Lower lobe of right lung (tissue), 2 donors: ENCODE results near the gene AEBP2. TPM values are rescaled to one million over a fixed set of nuclear protein-coding genes. Genes with fewer than 3 reads are reported as not detected.

Experiments
- ATAC-seq, 2 donors: fragments of 200-7000 bp; cut with Tn5 transposase; one replicate each; pipeline ENCODE4 v1.9.1; 2020 to 2022; ENCODE audit warnings: mild to moderate bottlenecking in 2 of 2, moderate library complexity in 2 of 2
- DNase-seq: peaks from one replicate; pipeline ENCODE4 v3.0.0-alpha.2; 2020
- H3K27ac ChIP-seq: fragments of 200-600 bp; one replicate; pipeline ENCODE4 v1.8.0; 2022
- H3K27me3 ChIP-seq: fragments of 200-600 bp; one replicate; pipeline ENCODE4 v1.8.0; 2022; ENCODE audit warnings: low read depth
- H3K36me3 ChIP-seq: fragments of 200-600 bp; one replicate; pipeline ENCODE4 v1.8.0; 2022; ENCODE audit warnings: mild to moderate bottlenecking
- H3K4me1 ChIP-seq: fragments of 200-600 bp; one replicate; pipeline ENCODE4 v1.8.0; 2022
- H3K4me3 ChIP-seq: fragments of 200-600 bp; one replicate; pipeline ENCODE4 v1.8.0; 2022; ENCODE audit warnings: mild to moderate bottlenecking
- H3K9me3 ChIP-seq: fragments of 200-600 bp; one replicate; pipeline ENCODE4 v1.8.0; 2022
- intact Hi-C: fragments of 100-400 bp; cut with DNase I; formaldehyde crosslinking; loops from one replicate; pipeline ENCODE4 v1.11.0; 2022
- total RNA-seq: library from RNA; stranded (reverse); fragmentation: NEBNext Ultra II Directional; extraction: Animal tissue kit (Norgen Biotek cat#: 25700); gene quantifications from one replicate; pipeline ENCODE4 v1.2.1, GENCODE V29; 2021
- TF ChIP-seq, protein P1 (sequence below): fragments of 200-600 bp; IDR thresholded peaks from one replicate; pipeline ENCODE4 v1.8.0; 2022; ENCODE audit warnings: antibody characterized with exemption, mild to moderate bottlenecking
- donor health status: DM: no; HTN: yes; CAD: no; lungs with severe emphysema.

AEBP2 gene
- total RNA-seq, 1 donor from 2014 or later = 36.7 TPM

DNA sequence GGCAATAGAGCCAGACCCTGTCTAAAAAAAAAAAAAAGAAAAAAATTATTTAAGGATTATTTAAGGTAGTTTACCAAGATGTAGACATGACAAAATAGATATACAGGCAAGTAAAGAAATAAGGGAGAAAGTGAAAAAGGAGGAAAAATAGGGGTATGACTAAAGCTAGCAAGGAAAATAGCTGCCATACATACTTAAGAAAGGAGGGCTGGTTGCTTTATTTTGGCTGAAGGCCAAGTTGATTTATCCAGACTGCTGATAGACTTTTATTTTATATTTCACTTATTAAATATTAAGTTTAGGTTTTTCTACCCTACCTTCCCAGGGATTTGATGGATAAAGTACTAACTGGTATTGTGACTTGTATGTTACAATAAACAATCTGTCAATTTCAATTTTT is 8.3 kb upstream of the AEBP2 start:
- H3K9me3 ChIP-seq = no peaks in the 10 kb centered on the region
- no peaks in the 10 kb centered on the region for H3K36me3 ChIP-seq
- H3K27ac ChIP-seq = no peak overlapping the region
- ATAC-seq (no peak), DNase-seq (no peak)
- H3K27me3 ChIP-seq = no peaks in the 10 kb centered on the region
- no peaks in the 10 kb centered on the region for H3K4me1 ChIP-seq
- intact Hi-C loops = no loop called here
- no peak overlapping the region for H3K4me3 ChIP-seq
- TF ChIP-seq, protein P1, sequence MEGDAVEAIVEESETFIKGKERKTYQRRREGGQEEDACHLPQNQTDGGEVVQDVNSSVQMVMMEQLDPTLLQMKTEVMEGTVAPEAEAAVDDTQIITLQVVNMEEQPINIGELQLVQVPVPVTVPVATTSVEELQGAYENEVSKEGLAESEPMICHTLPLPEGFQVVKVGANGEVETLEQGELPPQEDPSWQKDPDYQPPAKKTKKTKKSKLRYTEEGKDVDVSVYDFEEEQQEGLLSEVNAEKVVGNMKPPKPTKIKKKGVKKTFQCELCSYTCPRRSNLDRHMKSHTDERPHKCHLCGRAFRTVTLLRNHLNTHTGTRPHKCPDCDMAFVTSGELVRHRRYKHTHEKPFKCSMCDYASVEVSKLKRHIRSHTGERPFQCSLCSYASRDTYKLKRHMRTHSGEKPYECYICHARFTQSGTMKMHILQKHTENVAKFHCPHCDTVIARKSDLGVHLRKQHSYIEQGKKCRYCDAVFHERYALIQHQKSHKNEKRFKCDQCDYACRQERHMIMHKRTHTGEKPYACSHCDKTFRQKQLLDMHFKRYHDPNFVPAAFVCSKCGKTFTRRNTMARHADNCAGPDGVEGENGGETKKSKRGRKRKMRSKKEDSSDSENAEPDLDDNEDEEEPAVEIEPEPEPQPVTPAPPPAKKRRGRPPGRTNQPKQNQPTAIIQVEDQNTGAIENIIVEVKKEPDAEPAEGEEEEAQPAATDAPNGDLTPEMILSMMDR = no peak

DNA sequence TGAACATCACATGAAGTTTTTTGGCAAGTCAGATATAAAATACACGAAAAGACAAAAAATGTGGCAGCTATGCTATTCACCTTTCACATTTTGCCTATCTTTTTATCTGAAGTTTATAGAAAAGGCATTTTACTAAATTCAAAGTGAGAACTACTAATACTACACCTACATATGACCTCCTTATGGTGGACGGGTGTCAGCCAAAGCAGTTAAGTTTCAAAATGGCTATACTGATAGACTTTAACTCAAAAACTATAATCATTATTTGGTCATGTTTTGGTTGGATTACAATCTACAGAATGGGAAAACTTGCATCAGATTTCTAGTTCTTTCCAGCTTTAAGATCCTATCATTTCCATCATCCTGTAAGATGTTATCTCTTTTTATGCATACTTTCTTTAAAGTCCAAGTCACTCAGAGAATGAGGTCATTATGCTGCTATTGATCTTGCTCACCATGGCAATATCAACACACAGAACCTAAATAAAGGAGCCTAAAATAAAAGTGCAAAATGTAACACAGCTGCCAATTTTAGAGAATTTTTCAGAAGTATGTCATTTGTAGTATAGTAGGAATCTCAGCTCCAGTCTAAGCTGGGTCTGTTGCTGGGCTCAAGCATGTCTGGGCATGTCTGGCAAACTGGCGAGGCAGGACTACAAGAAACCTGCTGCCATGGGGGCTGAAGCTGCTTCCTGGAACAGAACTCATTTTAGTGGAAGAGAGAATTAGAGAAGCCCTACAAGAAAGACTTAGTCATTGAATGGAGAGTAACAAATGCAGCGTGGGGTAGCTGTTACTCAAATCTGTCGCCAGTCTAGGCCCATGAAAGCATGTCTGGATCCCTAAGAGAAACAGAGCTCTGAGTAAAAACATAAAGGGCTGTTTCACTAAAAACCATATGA is 7.6 kb upstream of the AEBP2 start:
- DNase-seq = no peak
- Histone ChIP-seq H3K27ac (no peak overlapping the region), H3K4me1 (no peaks in the 10 kb centered on the region), H3K9me3 (no peaks in the 10 kb centered on the region), H3K36me3 (no peaks in the 10 kb centered on the region), H3K4me3 (no peak overlapping the region), H3K27me3 (no peaks in the 10 kb centered on the region)
- TF ChIP-seq, protein P1 = no peak
- intact Hi-C loops = no loop called here
- no peak for ATAC-seq

DNA sequence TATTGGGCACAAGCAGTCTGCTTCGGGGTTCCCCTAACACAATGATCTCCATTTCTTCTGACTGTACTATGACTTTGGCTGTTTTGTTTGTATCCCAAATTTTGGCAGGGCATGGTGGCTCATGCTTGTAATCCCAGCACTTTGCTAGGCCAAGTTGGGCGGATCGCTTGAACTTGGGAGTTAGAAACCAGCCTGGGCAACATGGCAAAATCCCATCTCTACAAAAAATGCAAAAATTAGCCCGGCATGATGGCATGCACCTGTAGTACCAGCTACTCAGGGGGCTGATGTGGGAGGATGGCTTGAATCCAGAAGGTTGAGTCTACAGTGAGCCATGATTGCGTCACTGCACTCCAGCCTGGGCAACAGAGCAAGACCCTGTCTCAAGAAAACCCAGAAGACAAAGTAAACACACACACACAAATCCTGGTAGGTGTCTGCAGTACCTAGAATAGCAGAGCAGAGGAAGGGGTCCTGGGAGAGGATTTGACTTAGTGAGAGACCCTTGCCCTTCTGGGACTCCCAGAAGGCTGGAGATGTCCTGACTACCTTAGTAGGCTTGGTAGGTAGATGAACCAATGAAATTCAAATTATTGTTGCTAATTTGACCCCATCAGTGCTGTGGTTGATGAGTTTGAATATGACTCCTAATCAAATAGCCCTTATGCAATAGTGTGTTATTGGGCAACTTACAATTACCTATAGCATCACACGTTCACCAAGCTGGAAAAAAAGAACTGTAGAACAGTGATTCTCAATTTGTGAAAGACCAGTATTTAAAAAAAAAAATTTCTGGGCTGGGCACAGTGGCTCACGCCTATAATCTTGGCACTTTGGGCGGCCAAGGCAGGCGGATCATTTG is 6.8 kb upstream of the AEBP2 start:
- no peak for ATAC-seq
- TF ChIP-seq, protein P1 = no peak
- Histone ChIP-seq H3K4me1 (no peaks in the 10 kb centered on the region), H3K36me3 (no peaks in the 10 kb centered on the region), H3K9me3 (no peaks in the 10 kb centered on the region), H3K27ac (no peak overlapping the region), H3K4me3 (no peak overlapping the region), H3K27me3 (no peaks in the 10 kb centered on the region)
- intact Hi-C loops = no loop called here
- DNase-seq = no peak

DNA sequence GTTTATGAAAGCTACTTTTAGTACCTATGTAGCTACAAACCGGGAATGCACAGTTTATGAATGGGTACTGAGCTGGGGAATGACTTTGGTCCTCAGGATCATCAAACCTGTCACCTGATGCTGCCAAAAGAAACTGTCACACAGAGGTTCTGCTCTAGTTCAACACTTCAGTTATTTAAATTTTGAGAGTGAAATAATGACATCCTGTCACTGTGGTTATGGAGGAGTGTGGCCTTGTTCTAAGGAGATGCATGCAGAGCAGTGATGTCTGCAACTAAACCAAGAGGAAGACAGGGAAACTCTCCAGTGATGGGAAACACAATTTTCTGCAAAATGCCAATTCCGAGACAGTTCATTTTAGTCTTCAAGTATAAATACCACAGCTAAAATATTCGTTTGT is 4.8 kb upstream of the AEBP2 start:
- no peak for ATAC-seq
- TF ChIP-seq, protein P1 = no peak
- intact Hi-C loops = no loop called here

DNA sequence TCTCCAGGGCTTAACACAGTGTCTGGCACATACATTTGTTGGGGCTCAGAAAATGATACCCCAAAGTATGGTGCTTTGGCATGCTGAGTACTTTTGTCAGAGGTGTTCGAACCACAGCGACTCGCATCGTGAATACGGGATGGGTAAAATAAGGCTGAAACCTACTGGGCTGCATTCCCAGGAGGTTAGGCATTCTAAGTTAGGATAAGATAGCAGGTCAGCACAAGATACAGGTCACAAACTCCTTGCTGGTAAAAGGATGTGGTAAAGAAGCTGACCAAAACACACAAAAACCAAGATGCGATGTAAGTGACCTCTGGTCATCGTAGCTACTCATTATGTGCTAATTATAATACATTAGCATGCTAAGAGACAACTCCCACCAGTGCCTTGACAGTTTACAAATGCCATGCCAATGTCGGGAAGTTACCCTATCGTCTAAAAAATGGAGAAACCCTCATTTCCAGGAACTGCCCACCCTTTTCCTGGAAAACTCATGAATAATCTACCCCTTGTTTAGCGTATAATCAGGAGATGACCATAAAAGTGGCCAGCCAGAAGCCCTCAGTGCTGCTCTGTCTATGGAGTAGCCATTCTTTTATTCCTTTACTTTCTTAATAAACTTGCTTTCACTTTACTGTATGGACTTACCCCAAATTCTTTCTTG is 3.3 kb upstream of the AEBP2 start:
- H3K4me1 ChIP-seq = peaks cover under 1% of the 10 kb centered on the region
- H3K4me3 ChIP-seq = no peak overlapping the region
- H3K36me3 ChIP-seq = no peaks in the 10 kb centered on the region
- H3K9me3 ChIP-seq = no peaks in the 10 kb centered on the region
- H3K27me3 ChIP-seq = no peaks in the 10 kb centered on the region
- intact Hi-C loops = no loop called here
- TF ChIP-seq, protein P1 = no peak
- H3K27ac ChIP-seq = no peak overlapping the region
- DNase-seq (no peak), ATAC-seq (no peak)

More for the DNA sequence above, 4.8 kb upstream of the AEBP2 start:
- Histone ChIP-seq H3K27me3 (no peaks in the 10 kb centered on the region), H3K27ac (no peak overlapping the region), H3K36me3 (no peaks in the 10 kb centered on the region), H3K9me3 (no peaks in the 10 kb centered on the region), H3K4me3 (no peak overlapping the region), H3K4me1 (no peaks in the 10 kb centered on the region)
- DNase-seq = no peak
